ENCODE results near the gene OR6A2.
"Not testable (repeated sequence)": the region's sequence is repeated elsewhere in the genome, so short reads cannot be mapped to it uniquely, and the experiment has no call there.

OR6A2 gene

GRCh38 chr11:6799402-6799801 lies at the start of gene OR6A2:
Gene OR6A2, minus strand, starts transcription at chr11:6799689. Its CDS starts 3,981 bp downstream, at chr11:6795708.
- no peak for DNase-seq

- DNase-seq = no peak
Measured at GRCh38 chr11:6845383-6845782, 45.9 kb upstream of the OR6A2 start, which contains the start of gene OR10A5. Gene OR10A5, plus strand, starts transcription at chr11:6845683. Its CDS starts 0 bp downstream, at chr11:6845683.

GRCh38 chr11:6844356-6844755 lies 44.9 kb upstream of the OR6A2 start:
- no peak for DNase-seq

- no peak for DNase-seq
Measured at GRCh38 chr11:6843670-6844069, 44.2 kb upstream of the OR6A2 start.

- DNase-seq = no peak
Measured at GRCh38 chr11:6841694-6842093, 42.2 kb upstream of the OR6A2 start.

GRCh38 chr11:6834021-6834420 lies 34.5 kb upstream of the OR6A2 start:
- DNase-seq = no peak

GRCh38 chr11:6833356-6833755 lies 33.9 kb upstream of the OR6A2 start:
- no peak for DNase-seq

- DNase-seq = no peak
Measured at GRCh38 chr11:6828103-6828502, 28.6 kb upstream of the OR6A2 start.

- DNase-seq = no peak
Measured at GRCh38 chr11:6825231-6825744, 25.8 kb upstream of the OR6A2 start.

- DNase-seq = no peak
Measured at GRCh38 chr11:6824136-6824823, 24.8 kb upstream of the OR6A2 start.

GRCh38 chr11:6818967-6819366 lies 19.5 kb upstream of the OR6A2 start:
- no peak for DNase-seq

- no peak for DNase-seq
Measured at GRCh38 chr11:6817694-6818093, 18.2 kb upstream of the OR6A2 start.

- DNase-seq = no peak
Measured at GRCh38 chr11:6813656-6814055, 14.2 kb upstream of the OR6A2 start.

- peak; percentile 12 to 53 for DNase-seq
Measured at GRCh38 chr11:6812390-6813005, 13.0 kb upstream of the OR6A2 start.

- not testable (repeated sequence) for DNase-seq
Measured at GRCh38 chr11:6801075-6801474, 1.6 kb upstream of the OR6A2 start.

- no peak for DNase-seq
Measured at GRCh38 chr11:6794639-6795038, 4.8 kb downstream of the OR6A2 start.

- no peak for DNase-seq
Measured at GRCh38 chr11:6790546-6790945, 8.9 kb downstream of the OR6A2 start.

GRCh38 chr11:6782720-6783119 lies 16.8 kb downstream of the OR6A2 start, which contains the start of gene OR2AG1:
Gene OR2AG1, plus strand, starts transcription at chr11:6783020. Its CDS starts 2,018 bp downstream, at chr11:6785038.
- DNase-seq = no peak

GRCh38 chr11:6780829-6781228 lies 18.7 kb downstream of the OR6A2 start:
- DNase-seq = no peak

GRCh38 chr11:6778518-6778917 lies 21.0 kb downstream of the OR6A2 start:
- DNase-seq = no peak

GRCh38 chr11:6771926-6772893 lies 27.3 kb downstream of the OR6A2 start, which contains the start of gene OR2AG2:
Gene OR2AG2, minus strand, starts transcription at chr11:6771976. Its CDS starts 3,019 bp downstream, at chr11:6768957.
- peak in 1 of 2 donors; percentile 48 for DNase-seq

- peak; percentile 63 to 72 for DNase-seq
Measured at GRCh38 chr11:6757373-6757967, 42.0 kb downstream of the OR6A2 start.

Measured in CD4-positive, alpha-beta T cell treated with Interleukin-1 beta for 1 hour (primary cell).